GM19351 (cell line): ENCODE measurements around the gene CSK.

Source experiments
- ATAC-seq: cut with Tn5 transposase; IDR thresholded peaks from one replicate; pipeline ENCODE4 v1.9.1; 2021; ENCODE audit warnings: mild to moderate bottlenecking, moderate library complexity; ENCODE audit not compliant: unreplicated experiment

Gene CSK

DNA sequence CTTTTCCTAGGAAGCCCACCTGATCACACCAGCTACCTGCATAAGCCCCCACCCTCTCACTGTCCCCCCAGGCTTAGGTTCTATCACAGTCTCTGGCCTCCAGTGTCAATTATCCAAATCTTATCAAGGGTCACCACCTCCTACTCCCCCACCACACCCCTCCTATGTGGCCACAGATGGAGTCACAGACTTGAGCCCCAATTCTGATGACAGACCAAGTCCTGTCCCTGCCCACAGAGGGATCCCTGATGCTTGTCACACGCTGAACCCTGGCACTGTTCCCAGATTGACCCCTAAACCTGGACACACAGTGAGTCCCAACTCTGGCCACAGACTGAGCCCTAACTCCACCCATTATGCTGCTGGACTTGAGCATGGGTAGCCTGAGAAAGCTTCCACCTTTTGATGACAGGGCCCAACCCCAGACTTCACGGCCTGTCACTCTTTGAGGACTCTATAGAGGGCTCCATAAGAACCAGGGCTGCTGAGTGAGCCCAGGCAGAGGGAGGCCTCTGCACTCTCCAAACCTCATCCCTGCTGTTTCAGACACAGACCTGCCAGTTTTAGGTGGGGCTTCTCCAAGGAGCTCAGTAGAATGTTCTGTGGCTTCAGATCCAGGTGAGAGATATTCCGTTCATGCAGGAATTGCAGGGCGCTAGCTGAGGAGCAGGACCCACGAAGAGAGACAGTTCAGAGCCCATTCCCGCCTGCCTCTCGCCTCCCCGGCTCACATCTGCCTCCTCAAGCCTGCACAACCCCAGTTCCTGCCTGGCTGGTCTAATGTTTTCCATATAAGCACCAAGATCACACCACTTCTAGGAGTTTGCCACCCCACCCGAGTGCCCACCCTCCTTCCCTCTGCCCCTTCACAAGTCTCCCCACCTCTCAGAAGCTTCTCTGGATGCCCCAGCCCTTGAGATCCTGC, 59.2 kb downstream of the CSK start:
- ATAC-seq = no peak

GRCh38 chr15:74841891-74842373, 60.1 kb downstream of the CSK start:
- no peak for ATAC-seq

DNA sequence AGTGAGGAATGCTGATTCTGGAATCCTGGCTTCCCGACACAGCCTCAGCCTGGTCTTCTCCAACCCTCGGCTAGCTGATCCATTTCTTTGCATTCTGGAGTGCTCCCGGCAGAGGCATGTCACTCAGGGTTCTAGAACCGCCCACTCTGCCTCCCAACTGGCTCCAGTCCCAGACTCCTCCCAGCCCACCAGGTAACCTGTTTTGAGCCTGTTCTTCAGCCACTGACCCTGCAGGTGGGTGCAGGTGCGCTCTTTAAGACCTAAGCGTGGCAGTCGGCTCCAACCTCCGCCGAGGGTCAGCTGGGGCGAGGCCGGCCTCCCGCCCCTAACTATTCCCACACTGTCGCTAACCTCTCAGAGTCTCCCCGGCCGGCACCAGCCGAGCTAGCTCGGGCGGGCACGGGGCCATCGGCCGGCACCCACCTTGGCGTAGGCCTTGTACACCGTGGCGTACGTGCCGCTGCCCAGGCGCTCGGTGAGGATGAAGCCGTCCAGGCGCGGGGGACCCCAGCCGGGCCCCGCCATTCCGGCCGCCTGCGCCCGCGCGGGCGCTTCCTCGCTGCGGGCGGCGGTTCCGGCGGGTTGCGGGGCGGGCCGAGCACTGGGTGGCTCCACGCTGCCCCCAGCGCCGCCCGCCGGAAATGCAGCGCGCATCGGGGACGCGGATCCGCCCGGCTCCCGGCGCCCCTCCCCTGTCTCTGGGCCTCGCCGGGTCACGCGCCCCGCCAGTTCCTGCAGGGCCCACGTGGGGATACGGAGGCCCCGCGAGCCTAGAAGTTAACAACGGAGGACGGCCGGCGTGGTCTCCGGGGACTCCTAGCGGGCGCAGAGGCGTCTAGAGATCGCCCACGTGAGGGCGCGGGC, 60.9 kb downstream of the CSK start, which contains the start of gene ULK3:
TSS of gene ULK3 (minus strand) at position 576 of the 864 bp plus-strand sequence. CDS start at position 525, 51 bp downstream.
- ATAC-seq = peak; percentile 81

GRCh38 chr15:74843445-74843828, 61.6 kb downstream of the CSK start:
- ATAC-seq = no peak

- ATAC-seq = no peak
Observed at GRCh38 chr15:74843891-74844299, 62.0 kb downstream of the CSK start.

- ATAC-seq = no peak
Observed at GRCh38 chr15:74844319-74845207, 62.7 kb downstream of the CSK start.

DNA sequence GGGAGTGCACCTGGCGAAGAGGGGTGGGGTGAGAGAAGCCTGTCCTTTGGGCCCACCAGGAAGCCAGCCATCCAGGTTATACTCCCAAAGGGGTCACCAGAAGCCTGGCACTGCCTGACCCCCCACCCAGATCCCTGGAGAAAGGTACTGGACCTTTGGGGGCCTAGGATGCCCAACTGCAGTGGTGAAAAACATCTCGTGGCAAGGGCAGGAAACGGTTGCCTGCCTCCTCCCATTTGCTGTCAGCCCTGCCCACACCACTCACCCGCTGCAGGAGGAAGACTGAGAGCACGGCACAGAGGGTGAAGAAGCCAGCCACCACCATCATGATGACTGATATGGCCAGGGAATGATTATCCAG, 63.3 kb downstream of the CSK start:
- ATAC-seq = no peak

DNA sequence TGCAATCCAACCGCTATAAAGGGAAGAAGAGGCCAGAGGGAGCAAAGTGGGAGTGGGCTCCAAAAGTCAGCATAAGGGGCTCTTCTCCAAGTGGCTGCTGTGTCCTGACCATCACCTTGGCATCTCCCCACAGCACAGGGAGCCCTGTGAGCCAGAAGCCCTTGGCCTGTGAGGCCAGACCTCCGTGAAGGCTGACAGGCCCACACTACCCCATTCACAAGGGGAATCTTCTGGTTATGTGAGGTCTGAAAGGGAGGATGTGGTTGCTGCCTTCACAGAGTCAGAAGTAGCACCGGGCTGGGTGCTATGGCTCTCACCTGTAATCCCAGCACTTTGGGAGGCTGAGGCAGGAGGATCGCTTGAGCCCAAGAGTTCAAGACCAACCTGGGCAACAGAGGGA, 63.7 kb downstream of the CSK start:
- ATAC-seq = no peak

DNA sequence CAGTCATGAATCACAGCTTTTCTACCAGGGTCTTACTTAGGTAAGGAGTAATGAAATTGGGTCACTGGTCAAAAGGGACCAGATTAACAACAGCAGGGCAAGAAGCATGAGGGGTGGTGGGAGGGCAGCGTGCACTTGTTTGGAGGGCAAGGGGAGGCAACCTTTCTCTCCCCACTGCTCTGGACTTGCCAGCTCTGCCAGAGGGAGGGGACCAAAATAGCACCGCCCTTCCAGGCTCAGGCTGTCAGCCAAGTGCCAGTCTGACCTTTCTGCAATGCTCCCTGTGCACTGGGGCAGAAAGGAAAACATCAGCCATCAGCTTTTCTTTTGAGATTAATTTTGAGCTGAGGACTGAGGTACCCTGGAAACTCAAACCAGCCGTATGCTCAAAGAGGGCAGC, 65.6 kb downstream of the CSK start:
- ATAC-seq = no peak

GRCh38 chr15:74850393-74850792, 68.5 kb downstream of the CSK start:
- ATAC-seq = no peak

DNA sequence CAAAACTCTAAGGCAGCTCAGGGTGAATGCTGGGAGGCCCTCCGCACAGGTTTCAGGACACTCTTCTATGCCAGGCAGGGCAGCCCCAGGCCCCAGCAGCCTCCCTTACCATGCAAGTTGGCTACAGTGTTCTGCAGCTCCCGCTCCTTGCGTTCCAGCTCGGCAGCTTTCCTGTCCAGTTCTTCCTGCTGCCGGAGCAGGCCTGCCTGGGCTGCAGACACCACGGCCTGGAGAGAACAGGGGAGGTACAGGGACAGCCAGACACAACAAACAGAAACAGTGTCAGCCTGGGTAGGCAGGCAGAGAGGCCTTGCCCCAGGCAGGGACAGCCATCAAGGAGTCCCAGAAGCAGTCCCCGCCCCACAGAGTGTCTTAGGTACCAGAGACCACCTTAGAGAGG, 70.1 kb downstream of the CSK start:
- ATAC-seq = no peak
